Muscle of arm (tissue), 12 donors: Measurements from ENCODE around the gene TTLL1. TPM values are rescaled to one million over a fixed set of nuclear protein-coding genes. Genes with fewer than 3 reads are reported as not detected.
"Not testable (repeated sequence)": the region's sequence is repeated elsewhere in the genome, so short reads cannot be mapped to it uniquely, and the experiment has no call there.

Experiments used
- DNase-seq: peaks from one replicate; pipeline ENCODE4 v3.0.0-alpha.2; 2013
- polyA plus RNA-seq, 12 donors: library from polyadenylated mRNA; unstranded; fragments of 120-200 nt; gene quantifications; one replicate each; pipeline ENCODE4 v1.2.1, GENCODE V29; 2013; ENCODE audit not compliant: insufficient read length in 12 of 12

TTLL1 gene
- polyA plus RNA-seq, 12 donors, result 8.4 to 16.1 (median 9.9) TPM; not detected in 2

DNA sequence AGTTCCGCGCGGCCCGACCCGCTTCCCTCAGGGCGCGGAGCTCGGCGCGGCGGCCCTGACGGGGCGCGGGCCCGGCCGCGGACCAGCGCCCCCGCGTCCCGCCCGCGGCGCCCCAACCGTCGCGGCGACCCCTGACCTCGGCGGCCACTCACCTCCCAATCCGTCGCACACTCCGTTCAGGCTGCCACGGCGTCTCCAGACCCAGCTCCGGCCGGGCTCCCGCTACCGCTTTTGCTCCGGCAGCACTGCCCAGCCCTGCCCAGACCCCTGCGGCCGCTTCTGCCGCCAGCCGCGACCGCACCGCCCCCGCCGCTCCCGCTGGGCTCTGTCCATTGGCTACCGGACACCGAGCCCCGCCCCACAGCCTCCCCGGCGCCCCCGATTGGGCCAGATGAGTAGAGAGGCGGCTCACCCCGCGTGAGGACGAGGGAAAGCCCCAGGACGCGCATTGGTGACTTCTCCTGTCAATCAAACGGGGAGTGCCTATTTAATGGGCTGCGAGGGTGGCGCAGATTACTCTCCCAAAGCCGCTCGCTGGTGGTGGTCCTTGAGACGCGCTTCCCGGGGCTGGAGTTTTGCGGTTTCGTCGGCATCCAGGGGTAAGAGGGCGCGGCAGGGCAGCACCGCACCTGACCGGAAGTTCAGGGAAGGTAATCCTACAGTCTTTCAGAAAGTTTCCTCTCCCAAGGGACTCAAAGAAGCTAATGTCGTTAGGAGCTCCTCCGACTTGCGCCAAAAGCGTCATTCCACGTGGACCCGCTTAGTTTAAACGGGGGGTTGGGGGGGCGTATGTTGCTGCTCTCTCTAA is 74.1 kb downstream of the TTLL1 start, which contains the start of gene PACSIN2:
Gene PACSIN2 (minus strand): TSS at position 281 of the 808 bp plus-strand sequence. CDS start 103,069 bp downstream, outside the sequence.
- peak; percentile 98 for DNase-seq

DNA sequence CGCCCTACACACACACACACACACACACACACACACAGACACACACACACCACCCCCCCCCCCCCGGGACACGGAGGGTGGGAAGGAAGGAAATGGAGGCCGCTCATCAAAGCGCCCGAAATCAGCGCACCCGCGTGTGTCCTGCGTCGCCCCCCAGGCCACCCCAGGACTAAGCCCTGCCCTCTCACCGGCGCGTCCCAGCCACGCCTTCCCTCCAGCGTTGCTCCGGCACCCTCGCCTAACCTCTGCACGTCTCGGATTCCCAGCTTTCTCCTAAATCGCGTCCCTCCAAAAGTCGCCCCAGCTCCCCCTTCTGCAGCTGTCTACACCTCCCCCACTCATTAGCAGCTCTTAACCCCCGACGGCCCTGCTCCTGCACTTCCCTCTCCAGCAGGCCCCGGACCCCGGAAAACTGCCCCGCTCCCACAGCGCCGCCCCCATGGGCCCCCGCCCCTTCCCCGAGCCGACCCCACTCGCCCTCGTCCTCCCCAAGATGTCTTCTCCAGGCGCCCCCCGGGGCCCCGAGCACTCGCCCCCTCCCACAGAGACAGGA is 74.8 kb downstream of the TTLL1 start:
- no peak for DNase-seq

DNA sequence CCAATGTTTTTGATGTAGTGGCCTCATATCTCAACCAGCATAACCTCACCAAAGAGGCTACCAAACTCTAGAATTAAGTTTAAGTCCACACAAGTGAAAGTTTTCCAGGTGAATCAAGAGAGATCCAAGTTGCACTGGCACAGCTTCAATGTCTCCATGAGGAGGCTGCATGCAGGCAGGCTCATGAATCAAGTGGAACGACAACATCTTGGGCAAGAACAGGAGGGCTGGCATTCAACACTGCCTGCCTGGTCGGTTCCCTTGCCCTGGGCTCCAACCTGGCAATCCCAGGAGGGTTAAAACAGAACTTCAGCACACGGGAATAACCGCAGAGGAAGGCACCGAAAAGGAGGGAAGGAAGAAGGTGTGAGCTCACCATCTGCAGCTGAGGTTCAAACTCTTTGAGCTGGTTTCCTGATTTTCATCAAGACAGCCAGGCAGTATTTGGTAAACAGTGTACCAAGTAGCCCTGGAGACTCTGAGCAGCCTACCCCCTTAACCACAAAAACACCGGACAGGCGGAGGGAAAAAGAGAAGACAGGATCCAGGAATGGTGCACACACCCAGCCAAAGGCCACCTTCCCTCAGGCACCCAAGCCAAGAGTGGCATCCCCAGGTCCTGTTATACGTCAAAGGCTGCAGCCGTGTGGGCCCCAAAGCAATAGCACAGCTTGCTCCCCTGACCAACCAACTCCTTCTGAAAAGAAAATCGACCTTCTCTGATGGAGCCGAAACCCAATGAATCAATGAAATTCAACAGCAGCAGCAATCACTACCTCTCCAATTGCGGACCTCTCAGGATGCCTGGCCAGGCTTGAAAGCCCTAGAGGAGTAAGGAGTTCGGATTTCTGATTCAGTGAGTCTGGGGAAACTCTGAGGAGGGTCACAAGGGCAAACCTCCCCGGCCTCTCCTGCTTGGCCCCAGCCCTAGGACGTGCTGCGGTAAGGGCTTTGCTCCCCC is 75.6 kb downstream of the TTLL1 start:
- DNase-seq, result no peak

DNA sequence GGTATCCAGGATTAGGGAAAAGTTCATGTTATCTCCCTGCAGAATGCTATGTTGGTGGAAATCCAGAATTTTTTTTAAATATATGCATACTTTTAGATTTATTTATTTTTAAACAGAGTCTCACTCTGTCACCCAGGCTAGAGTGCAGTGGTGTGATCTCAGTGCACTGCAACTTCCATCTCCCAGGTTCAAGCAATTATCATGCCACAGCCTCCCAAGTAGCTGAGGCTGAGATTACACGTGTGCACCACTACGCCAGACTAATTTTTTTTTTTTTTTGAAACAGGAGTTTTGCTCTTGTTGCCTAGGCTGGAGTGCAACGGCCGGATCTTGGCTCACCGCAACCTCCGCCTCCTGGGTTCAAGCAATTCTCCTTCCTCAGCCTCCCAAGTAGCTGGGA is 76.8 kb downstream of the TTLL1 start:
- DNase-seq, result no peak

DNA sequence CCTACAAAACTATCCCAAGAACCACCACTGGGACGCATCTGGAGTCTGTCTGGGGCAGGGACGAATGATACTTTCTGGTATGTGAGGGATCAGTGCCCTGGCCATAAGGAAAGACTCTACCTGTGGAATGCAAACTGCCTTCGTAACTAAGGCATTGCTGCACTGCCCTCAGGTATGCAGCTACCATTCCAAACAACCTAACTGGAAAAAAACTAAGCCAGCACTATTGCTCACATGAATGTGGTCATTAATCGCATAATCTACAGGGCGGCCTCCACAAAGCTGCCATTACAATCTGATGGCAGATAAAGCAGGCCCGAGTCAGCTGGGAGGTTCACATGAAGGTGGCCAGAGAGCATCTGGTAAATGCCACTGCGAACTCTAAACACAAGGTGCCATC is 78.1 kb downstream of the TTLL1 start:
- DNase-seq, result no peak

DNA sequence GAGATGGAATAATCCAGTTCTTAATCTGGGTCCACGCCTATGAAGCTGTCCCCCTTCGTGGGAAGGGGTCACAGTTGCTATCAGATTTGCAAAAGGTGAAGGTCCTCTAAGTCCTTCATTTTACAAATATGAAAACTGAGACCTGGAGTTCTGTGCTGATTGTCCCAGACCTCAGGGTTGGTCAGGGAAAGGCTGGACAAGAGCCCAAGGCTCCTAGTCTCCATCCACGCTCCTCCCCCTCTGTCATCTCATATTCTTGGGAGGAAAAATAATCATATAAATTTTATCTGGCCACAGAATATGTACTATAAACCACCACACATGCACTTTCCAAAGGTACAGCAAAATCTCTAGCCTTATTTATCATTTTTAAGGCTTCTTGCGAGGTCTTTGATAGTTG is 79.7 kb downstream of the TTLL1 start:
- no peak for DNase-seq

DNA sequence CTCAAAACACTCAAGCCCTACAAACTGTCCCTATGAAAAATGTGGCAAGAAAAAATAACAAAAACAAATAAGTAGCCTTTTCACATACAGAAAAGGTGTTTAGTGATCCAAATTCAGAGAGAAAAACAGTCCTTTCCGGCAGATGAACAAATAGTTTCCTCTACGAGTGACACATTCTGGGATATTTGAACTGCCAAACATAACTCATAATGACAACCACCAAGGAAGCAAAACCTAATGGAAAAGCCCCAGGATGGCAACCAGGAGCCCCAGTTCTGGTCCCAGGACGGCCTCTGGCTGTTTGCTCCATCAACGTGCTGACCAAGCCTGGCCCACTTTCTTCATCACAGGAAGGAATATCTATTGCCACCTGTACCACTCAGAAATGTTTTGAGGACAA is 80.3 kb downstream of the TTLL1 start:
- no peak for DNase-seq

DNA sequence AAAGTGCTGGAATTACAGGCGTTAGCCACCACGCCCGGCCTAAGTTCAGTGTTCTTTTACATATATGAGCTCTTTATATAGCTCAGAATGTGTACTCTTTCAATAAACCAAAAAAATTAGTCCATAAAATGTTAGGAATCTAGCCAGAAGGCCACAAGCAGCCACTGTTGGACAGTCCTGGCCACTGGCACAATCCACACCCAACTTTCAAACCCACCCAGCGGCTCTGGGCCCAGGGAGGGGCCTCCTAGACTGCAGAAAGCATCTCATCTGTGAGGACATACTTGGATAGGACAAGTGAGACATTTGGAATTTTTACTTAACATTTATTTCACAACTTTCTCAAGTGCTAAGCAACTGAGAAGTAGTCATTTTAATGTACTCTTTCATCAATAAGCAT is 80.7 kb downstream of the TTLL1 start:
- DNase-seq, result no peak

DNA sequence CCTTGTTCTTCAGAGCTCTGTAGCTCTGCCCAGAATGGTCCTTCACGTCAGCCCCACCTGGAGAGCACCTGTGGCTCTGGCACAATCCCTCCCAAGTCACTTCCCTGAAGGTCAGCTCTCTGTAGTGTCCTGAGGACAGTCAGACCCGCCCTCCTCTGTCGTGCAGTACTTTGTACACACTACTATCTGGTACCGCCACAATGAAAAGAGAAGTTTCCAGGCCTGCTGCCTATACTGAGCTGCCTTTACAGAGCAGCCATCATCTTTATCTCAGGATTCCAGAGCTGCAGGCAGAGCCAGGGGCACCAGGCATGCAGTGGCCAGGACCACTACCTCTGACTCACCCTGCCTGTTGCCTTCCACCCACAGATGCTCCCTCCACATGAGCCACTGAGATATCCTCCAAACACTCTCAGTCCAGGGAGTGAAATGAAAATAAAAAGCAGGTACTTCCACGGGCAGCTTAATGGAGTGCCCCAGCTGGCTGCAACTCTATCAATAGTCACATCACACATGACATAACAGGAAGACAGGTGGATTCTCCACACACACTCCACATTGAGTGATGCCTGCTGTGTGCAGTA is 81.6 kb downstream of the TTLL1 start:
- DNase-seq, result no peak

DNA sequence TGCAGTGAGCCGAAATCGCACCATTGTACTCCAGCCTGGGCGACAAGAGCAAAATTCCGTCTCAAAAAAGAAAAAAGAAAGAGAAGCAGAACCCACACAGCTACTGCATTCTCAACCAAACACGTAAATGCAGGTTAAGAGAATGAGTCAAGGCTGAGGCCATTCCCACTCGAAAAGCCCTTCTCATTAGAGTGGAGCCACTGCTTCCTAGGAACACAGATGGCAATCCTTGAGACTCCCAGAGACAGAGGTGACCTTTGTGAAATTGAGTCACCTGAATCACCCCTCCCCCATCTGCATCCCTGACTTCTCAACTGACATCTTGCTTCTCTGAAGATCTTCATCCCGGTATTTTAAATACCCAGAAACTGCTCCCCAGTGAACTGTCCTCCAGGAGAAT is 82.4 kb downstream of the TTLL1 start:
- DNase-seq, result no peak

DNA sequence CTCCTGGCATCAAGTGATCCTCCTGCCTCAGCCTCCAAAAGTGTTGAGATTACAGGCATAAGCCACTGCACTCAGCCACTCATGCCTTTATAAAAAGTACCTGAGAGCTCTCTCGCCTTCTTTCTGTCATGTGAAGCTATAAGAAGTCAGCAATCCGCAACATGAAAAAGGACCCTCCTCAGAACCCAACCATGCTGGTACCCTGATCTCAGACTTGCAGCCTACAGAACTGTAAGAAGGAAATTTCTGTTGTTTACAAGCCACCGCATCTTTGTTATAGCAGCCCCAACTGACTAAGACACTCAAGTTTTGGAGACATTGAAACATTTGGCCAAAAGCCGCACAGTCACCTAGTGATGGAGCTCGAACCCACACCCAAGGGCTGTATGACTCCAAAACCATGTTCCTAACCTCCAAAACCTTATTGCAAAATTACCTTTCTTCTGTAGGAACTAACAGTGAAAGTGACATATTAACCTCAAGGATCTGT is 83.1 kb downstream of the TTLL1 start:
- no peak for DNase-seq

DNA sequence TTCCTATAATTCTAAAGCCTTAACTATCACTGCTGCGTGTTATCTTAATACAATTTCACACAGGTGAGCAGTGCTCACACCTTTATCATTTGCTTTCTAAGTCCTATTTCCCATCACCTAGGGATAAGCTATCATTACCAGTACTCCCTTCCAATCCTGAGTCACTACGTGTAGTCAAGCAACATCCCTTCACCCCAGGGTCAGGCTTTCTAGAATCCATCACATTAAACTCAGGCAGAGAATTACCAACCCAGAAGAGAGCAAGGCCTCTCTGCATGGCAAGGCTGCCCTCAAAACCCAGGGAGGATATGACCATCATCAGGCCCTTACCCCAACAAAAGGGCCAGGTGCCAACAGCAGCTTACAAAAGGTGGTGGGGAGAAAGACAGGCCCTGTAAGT is 84.1 kb downstream of the TTLL1 start:
- no peak for DNase-seq

DNA sequence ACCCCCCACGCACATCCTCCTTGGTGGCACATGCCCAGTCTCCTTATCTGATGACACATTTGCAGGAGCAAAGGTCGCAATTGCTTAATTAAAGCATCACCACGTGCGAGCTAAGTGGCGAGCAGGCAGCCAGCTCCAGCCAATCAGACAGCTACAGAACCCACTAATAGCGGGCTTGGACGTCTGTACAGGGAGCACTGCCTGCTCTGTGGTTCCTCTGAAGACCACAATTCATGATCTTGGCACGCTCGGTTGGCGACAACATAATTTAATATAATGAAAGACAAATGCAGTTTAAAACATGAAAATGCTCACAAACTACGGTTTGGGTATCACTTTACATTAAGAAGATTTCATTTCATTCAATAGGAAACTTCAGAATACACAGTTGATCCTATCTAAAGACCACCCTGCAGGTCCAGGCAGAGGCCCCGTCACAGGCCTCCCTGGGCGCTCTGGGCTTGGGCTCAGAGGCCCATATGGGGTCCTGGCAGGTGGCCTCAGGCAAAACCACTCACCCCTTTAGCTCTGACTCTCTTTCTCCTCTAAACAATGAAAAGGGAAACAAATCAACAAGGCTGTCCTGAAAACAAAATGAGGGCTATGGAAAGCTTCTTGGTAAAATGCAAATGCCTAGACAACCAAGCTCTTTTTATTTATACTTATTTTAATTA is 84.7 kb downstream of the TTLL1 start:
- DNase-seq, result no peak

DNA sequence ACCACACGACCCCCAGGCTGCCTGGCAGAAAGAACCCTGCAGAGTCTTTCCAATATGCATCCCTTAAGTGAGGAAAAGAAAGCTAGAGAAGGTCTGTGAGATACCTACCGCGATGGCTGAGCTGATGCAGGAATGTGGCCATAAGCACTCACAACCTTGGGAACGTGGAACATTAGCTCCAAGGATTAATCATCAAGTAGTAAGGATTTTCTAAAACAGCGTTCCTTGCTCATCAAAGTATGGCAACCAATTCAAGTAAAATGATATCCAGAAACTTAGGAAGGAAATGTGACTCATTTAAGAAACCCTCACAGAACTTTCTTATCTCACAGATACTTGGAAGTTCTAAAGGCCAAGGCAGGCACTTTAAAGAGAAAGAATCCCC is 87.0 kb downstream of the TTLL1 start:
- DNase-seq, result no peak

DNA sequence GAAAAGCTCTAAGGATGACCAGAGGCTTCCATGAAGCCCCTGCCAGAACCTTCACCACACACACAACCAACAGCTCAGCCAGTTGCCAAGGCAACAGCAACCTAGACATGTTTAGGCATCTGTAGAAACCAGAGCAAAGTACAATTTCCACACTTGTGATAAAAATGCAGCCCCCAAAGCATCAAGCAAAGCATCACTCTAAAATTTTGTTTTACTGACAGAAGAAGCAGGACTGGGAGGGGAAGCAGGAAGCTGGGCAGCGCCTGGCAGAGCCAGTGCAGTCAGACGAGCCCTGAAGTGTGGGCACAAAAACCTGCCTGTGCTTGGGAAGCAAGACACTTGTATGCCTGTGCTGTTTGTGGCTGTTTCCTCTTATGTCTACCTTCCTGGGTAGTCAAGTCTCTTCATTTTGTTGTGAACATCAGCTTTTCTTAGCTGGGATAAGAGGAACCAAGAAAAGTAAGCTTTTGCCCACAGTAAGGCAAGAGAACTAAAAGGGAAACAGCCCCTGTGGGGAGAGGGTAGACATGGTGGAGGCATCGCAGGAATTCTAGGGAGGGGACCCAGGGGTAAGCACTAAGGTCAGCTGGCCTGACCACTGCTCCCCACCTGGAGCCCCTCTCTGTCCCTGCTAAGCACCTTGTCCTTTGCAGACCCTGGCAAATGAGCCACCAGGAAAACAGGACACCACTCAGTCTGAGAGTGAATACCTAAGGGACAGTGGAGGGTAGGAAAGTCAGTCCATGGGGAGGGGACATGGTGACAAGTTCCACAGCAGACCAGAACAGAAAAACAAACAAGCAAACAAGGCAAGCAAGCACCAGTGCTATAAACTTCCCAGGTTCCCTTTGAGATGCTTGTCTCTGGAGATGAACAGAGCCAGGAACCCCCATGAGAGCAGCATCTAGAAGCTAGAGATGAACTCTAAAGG is 87.7 kb downstream of the TTLL1 start:
- no peak for DNase-seq

DNA sequence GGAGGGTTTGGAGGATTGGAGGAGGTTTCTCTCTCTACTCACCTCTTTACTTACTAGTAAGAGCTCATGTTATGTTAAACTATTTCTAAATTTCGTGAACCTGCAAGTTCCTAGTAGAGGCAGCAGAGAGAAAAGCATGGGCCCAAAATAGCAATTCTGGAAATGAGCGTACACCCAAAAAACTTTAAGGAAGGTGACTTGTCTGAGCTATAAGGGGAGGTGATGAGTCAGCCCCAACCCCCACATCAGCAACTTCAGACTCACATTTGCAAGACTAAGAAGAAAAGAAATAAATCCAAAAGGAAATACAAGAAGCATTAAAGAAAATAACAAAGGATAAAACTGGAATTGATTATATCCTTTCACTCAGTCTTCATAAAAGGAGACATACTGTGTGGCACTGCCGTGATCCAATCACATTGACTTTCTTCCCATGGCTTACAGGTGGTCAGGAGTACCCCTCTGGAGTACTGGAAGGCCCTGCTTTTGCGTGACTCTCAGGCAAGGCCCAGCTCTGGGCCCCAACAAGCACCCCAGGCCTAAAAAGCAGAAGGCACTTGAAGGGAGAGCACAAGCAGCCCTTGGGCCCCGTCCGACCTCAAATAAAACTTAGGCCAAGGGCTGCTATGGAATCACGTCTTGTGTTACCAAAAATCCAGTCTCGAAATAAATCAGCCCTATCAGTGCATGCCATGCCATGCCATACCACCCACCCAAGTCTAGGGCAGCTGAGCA is 88.6 kb downstream of the TTLL1 start:
- DNase-seq, result no peak

DNA sequence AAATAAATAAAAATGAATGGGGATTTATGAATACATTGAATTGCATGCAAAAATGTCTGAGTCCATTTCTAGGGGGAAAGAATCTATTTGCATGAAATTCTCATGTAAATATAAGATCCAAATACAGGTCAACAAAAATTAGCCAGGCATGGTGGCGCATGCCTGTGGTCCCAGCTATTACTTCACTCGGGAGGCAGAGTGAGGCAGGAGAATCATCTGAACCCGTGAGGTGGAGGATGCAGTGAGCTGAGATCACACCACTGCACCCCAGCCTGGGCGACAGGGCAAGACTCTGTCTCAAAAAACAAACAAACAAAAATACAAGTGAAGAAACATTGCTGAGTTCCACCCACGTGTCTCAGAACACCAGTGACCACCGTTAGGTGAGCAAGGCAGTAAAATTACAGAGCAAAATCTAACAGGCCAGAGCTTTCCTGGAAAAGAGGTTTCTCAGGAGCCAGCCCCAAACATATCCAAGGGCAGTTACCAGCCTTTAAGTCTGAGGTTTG is 91.6 kb downstream of the TTLL1 start:
- DNase-seq, result no peak

DNA sequence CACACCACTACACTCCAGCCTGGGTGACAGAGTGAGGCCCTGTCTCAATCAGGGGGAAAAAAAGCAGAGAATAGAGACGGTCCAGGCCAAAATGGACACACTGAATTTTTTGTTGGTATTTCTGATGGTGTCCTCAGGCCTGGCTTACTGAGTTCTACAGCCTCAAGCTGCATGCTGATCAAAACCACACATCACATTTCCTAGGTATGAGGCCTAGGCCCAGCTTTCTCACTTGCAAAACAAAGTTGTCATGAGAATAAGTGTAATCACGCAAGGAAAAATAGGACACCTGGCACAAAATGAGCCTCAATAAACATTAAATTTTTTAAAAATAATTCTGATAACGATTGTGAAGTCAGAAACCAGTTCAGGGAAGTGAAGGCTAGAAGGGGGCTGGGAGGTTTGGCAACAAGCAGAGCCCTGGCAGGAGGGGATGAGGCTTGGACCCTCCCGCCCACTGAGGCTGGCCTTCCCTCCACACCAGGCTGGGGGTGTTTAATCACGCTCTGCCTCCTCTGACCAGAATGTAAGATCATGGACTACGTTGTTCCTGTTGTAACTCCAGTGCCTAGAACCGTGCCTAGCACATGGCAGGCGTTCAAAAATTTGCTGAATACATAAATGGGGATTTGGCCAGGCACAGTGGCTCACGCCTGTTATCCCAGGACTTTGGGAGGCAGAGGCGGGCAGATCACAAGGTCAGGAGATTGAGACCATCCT is 92.4 kb downstream of the TTLL1 start:
- DNase-seq, result no peak

DNA sequence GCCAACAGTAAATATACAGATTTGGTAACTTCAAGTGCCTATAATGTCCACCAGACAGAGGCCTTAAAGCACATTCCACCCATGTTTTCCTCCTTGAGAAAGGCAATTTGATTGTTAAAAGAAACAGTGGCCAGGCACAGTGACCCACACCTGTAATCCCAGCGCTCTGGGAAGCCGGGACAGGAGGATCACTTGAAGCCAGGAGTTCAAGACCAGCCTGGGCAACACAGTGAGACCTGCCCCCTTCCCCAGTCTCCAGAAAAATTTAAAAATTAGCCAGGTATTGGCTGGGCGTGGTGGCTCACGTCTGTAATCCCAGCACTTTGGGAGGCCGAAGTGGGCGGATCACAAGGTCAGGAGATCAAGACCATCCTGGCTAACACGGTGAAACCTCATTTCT is 93.5 kb downstream of the TTLL1 start:
- not testable (repeated sequence) for DNase-seq
